ENCODE measurements around the gene GPX2.

Gene GPX2

DNA sequence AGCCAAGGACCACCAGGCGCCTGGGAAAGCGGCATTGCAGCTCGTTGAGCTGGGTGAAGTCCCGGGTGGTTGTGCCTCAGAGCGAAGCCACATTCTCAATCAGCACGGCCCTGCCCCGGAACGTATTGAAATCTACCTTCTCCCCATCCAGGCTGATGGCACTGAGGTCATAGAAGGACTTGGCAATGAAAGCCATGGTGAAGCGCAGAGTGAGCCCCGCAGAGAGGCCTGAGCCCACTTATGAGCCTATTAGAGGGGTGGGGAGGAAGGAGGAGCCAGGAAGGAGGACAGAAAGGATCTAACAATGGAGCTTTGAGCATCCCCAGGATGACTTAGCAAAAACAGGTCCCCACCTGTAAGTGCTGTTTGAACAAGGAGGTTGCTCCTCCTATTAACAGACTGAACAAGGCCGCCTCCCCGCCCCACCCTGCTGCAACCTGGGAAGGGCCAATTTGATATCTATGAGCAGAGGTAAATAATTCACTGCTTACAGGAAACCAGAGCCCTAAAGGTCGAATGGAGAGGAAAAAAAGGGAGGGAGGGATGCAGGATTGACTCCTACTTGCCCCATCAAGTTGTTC lies at the start of gene GPX2:
Gene GPX2, minus strand, starts transcription at position 215 of the 581 bp plus-strand sequence. Its CDS starts 19 bp downstream, at position 196.
- Histone ChIP-seq H3K4me3 (ENCODE audit: low read length, poor library complexity, severe bottlenecking) (peak within 1 kb of the TSS; percentile 24), H3K4me2 (ENCODE audit: low read depth, low read length, poor library complexity, severe bottlenecking) (peak within 1 kb of the TSS; percentile 60), H3K36me3 (ENCODE audit: insufficient read depth, low read length) (peaks cover 12% of the 10 kb centered on the region; the same call in 1 of the 2 replicates), H3K9me3 (ENCODE audit: insufficient read depth, low read depth, low read length) (no peaks in the 10 kb centered on the region), H3F3A (ENCODE audit: low read depth) (no peaks in the 10 kb centered on the region; the same call in 1 of the 2 replicates), H3K79me2 (ENCODE audit: insufficient read depth, low read length) (no peaks in the 10 kb centered on the region), H3K4me1 (ENCODE audit: insufficient read depth, low read length, poor library complexity, severe bottlenecking) (peaks cover 36% of the 10 kb centered on the region), H3K27me3 (ENCODE audit: insufficient read depth, low read length, poor library complexity, severe bottlenecking) (no peaks in the 10 kb centered on the region), H3K9ac (ENCODE audit: low read depth, low read length, poor library complexity, severe bottlenecking) (no peak within 1 kb of the TSS), H4K20me1 (ENCODE audit: insufficient read depth, low read length, poor library complexity, severe bottlenecking) (no peaks in the 10 kb centered on the region), H2AFZ (ENCODE audit: low read length) (no peak within 1 kb of the TSS), H3K9me2 (replicated peaks; ENCODE audit: low read depth, low read length) (no peaks in the 10 kb centered on the region)
- TF ChIP-seq, protein P1, sequence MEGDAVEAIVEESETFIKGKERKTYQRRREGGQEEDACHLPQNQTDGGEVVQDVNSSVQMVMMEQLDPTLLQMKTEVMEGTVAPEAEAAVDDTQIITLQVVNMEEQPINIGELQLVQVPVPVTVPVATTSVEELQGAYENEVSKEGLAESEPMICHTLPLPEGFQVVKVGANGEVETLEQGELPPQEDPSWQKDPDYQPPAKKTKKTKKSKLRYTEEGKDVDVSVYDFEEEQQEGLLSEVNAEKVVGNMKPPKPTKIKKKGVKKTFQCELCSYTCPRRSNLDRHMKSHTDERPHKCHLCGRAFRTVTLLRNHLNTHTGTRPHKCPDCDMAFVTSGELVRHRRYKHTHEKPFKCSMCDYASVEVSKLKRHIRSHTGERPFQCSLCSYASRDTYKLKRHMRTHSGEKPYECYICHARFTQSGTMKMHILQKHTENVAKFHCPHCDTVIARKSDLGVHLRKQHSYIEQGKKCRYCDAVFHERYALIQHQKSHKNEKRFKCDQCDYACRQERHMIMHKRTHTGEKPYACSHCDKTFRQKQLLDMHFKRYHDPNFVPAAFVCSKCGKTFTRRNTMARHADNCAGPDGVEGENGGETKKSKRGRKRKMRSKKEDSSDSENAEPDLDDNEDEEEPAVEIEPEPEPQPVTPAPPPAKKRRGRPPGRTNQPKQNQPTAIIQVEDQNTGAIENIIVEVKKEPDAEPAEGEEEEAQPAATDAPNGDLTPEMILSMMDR (conservative IDR thresholded peaks at IDR 0.05; ENCODE audit: low read length): no peak
- TF ChIP-seq EZH2phosphoT487 (IDR thresholded peaks at IDR 0.05; ENCODE audit: borderline replicate concordance): no peak

DNA sequence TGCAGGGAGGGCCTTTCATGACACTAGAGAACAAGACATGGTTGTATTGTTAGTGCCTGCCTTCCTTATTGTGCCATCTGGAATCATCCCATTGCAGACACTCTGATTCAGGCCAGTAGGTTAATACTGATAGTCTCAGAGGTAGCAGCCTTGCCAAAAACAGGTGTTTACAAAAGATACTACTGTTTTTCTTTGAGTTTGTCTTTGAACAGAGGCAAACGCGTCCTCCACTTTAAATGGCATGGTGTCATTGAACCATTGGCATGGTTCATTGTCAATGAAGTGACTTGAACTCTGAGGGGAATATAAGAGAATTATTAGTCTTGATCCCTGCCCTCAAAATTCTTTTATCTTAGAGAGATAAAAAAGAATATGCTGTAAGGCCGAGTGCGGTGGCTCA lies 48.4 kb upstream of the GPX2 start:
- Histone ChIP-seq H3K9ac (ENCODE audit: low read depth, low read length, poor library complexity, severe bottlenecking) (peak overlapping the region; percentile 8), H3K79me2 (ENCODE audit: insufficient read depth, low read length) (peaks cover 83% of the 10 kb centered on the region), H3K4me3 (ENCODE audit: low read length, poor library complexity, severe bottlenecking) (peak overlapping the region; percentile 80), H3K9me2 (replicated peaks; ENCODE audit: low read depth, low read length) (no peaks in the 10 kb centered on the region), H3K4me1 (ENCODE audit: insufficient read depth, low read length, poor library complexity, severe bottlenecking) (peaks cover 64% of the 10 kb centered on the region), H3F3A (ENCODE audit: low read depth) (peaks cover 5% of the 10 kb centered on the region; the same call in 1 of the 2 replicates), H4K20me1 (ENCODE audit: insufficient read depth, low read length, poor library complexity, severe bottlenecking) (peaks cover 7% of the 10 kb centered on the region), H2AFZ (ENCODE audit: low read length) (no peak overlapping the region), H3K4me2 (ENCODE audit: low read depth, low read length, poor library complexity, severe bottlenecking) (peak overlapping the region; percentile 86), H3K27me3 (ENCODE audit: insufficient read depth, low read length, poor library complexity, severe bottlenecking) (no peaks in the 10 kb centered on the region), H3K9me3 (ENCODE audit: insufficient read depth, low read depth, low read length) (no peaks in the 10 kb centered on the region), H3K36me3 (ENCODE audit: insufficient read depth, low read length) (no peaks in the 10 kb centered on the region)
- TF ChIP-seq, protein P1 (conservative IDR thresholded peaks at IDR 0.05; ENCODE audit: low read length): no peak
- no peak for TF ChIP-seq EZH2phosphoT487 (IDR thresholded peaks at IDR 0.05; ENCODE audit: borderline replicate concordance)

DNA sequence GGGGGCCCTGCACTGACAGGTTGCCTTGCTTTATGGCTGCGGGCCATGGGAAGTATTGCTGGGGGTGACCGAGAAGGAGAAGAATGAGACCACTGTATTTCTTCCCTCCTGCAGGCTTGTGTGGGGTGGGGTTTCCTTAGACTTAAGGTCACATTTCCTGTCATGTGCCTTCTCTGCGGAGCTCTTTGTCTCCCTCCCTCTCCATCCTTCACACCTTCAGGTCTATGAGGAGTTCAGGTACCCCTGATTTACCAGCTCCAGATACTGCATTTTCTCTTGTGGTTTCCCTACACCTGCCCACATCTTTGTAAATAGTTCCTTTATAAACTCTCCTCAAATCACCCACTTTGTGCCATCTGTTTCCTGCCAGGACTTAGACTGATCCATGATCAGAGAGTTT lies 47.8 kb upstream of the GPX2 start:
- TF ChIP-seq, protein P1 (conservative IDR thresholded peaks at IDR 0.05; ENCODE audit: low read length): no peak; the same call in none of the 2 replicates
- Histone ChIP-seq H3F3A (ENCODE audit: low read depth) (peaks cover 5% of the 10 kb centered on the region; the same call in 1 of the 2 replicates), H3K9ac (ENCODE audit: low read depth, low read length, poor library complexity, severe bottlenecking) (peak overlapping the region; percentile 87), H3K4me2 (ENCODE audit: low read depth, low read length, poor library complexity, severe bottlenecking) (peak overlapping the region; percentile 86), H3K9me2 (replicated peaks; ENCODE audit: low read depth, low read length) (no peaks in the 10 kb centered on the region), H3K9me3 (ENCODE audit: insufficient read depth, low read depth, low read length) (no peaks in the 10 kb centered on the region), H3K79me2 (ENCODE audit: insufficient read depth, low read length) (peaks cover 78% of the 10 kb centered on the region), H2AFZ (ENCODE audit: low read length) (no peak overlapping the region), H3K27me3 (ENCODE audit: insufficient read depth, low read length, poor library complexity, severe bottlenecking) (no peaks in the 10 kb centered on the region), H3K36me3 (ENCODE audit: insufficient read depth, low read length) (no peaks in the 10 kb centered on the region), H3K4me1 (ENCODE audit: insufficient read depth, low read length, poor library complexity, severe bottlenecking) (peaks cover 64% of the 10 kb centered on the region), H3K4me3 (ENCODE audit: low read length, poor library complexity, severe bottlenecking) (peak overlapping the region; percentile 80), H4K20me1 (ENCODE audit: insufficient read depth, low read length, poor library complexity, severe bottlenecking) (peaks cover 7% of the 10 kb centered on the region)
